LNCAP (cell line): Measurements from ENCODE around the gene CACTIN.

Source experiments
- TF ChIP-seq, protein P1 (sequence below): fragments of 450-650 bp; IDR thresholded peaks from 2 replicates; pipeline ENCODE4 v1.5.1; 2017; ENCODE audit warnings: mild to moderate bottlenecking

CACTIN gene

GRCh38 chr19:3658870-3659745, 32.5 kb upstream of the CACTIN start:
- TF ChIP-seq, protein P1, sequence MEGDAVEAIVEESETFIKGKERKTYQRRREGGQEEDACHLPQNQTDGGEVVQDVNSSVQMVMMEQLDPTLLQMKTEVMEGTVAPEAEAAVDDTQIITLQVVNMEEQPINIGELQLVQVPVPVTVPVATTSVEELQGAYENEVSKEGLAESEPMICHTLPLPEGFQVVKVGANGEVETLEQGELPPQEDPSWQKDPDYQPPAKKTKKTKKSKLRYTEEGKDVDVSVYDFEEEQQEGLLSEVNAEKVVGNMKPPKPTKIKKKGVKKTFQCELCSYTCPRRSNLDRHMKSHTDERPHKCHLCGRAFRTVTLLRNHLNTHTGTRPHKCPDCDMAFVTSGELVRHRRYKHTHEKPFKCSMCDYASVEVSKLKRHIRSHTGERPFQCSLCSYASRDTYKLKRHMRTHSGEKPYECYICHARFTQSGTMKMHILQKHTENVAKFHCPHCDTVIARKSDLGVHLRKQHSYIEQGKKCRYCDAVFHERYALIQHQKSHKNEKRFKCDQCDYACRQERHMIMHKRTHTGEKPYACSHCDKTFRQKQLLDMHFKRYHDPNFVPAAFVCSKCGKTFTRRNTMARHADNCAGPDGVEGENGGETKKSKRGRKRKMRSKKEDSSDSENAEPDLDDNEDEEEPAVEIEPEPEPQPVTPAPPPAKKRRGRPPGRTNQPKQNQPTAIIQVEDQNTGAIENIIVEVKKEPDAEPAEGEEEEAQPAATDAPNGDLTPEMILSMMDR, result no peak

DNA sequence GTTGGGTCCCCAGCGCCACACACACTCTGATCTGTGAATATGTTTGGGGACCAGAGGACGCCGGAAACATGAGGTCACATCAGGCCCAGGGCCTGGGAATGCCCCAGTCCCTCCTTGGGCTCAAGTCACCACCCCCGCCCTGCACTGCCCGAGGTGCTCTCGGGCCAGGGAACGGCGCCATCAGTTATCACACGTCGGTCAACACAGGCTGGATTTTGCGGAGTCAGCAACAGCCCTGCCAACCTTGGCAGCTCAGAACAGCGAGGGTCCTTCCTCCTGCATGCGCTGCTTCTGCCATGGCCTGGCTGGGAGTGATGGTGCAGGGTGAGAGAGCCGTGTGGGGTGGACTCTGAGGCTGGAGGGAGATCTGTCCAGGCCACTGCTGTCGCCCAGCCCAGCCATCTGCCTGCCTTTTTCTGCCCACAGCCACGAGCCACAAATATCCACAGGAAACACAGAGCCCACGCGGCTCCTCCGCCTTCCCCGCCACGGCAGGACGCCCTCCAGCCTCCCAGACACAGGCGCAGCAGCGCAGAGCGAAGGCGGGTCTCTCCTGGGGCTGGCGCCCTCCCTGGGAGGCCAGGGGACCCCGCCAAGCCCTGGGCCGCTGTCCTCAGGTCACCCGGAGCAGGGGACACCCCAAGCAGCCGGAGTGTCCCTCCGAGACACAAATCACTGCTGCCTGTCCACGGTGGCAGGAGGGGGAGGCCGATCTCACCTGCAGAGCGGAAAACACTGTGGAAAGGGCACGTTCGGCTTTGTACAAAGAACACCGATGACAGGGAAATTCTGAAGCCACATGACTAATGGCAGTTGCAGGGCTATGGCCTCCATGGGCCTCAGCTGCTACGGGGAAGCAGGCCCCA, 31.6 kb upstream of the CACTIN start:
- TF ChIP-seq, protein P1, result no peak

GRCh38 chr19:3657395-3657769, 30.8 kb upstream of the CACTIN start:
- TF ChIP-seq, protein P1, result no peak

DNA sequence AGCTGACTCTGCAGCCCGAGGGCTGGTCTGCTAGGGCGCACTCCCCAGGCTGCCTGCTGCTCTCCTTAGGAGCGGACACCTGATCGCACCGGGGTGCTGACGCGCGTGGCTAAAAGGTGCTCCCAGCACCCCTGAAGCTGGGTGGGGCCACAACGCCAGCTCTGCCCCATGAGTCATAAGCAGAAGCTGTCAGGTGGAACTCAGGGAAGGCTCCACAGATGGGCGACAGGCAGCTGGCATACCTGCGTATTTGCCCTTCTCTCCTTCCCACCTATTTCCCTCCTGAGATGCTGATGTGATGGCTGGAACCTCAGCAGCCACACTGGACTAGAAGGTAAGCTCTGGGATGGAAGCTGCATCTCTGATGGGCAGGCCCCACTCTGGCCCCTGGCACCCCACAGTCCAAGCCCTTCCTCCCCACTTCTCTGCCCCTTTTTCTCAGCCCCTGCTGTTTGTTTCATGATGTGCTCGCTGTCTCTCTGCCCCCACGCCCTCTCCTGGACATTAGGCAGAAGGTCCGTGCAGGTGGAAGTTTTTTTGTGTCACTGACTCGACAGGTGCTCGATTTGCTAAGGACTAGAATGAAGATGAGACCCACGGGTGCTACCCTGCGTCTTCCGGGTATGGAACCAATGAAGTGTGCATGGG, 30.3 kb upstream of the CACTIN start:
- TF ChIP-seq, protein P1, result no peak

GRCh38 chr19:3656073-3656746, 29.6 kb upstream of the CACTIN start:
- TF ChIP-seq, protein P1, result no peak

- TF ChIP-seq, protein P1, result no peak
Measured at GRCh38 chr19:3655402-3656072, 28.9 kb upstream of the CACTIN start.
